GM19455 (cell line): ENCODE measurements around the gene LY6G6D.

Source experiments
- ATAC-seq: cut with Tn5 transposase; IDR thresholded peaks from one replicate; pipeline ENCODE4 v1.9.1; 2021; ENCODE audit not compliant: unreplicated experiment

Gene LY6G6D

DNA sequence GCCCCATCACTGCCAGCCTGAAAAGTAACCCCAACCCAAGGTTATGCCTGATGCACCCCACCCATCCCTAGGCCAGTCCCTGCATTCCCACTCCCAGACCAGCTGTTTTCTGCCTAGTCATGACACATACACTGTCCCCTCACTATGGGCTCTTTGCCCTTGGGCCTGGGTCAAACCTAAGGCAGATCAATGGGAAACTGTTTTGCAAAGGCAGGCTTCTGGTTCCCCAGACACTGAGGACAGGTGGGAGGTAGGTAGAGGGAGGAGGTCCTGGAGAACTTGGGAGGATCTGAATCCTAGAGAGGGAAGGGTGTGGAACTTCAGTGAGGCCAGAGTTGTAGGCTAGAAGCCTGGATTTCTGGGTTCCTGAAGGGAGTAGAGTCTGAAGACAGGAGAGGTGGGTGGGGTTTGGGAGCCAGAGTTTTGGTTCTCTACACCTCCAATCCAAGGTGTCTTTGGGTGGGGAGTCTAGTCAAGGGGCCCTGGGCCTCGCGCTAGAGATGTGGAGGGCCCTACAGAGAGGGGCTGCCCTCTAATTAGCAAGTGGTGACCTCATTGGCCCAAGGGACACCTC is 19.2 kb downstream of the LY6G6D start:
- ATAC-seq: no peak

DNA sequence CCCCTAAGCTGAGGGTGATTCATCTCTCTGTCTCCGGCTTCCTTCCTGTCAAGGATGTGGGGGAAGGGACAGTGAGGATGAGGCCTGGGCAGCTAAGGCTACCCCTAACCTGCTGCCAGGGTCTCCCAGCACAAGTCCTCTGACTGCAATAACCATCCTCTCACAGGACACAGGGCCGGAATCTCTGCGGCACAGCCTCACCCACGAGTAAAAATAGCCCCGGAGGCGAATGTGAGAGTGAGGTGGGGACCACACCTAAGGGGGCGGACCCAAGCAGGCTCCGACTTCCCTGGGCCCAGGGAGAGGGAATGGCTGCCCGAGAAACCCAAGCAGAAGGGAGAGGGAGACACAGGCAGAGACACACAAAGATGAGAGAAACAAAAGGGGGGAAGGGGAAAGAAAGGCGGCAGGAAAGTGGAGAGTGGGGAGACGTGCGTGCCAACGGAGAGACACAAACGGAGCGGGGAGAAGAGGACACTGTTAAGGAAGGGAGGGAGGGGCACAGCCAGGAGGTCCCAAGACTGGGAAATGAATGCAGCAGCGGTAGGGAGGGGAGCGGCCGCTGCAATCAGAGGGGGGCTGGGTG is 19.8 kb downstream of the LY6G6D start:
- ATAC-seq: no peak

DNA sequence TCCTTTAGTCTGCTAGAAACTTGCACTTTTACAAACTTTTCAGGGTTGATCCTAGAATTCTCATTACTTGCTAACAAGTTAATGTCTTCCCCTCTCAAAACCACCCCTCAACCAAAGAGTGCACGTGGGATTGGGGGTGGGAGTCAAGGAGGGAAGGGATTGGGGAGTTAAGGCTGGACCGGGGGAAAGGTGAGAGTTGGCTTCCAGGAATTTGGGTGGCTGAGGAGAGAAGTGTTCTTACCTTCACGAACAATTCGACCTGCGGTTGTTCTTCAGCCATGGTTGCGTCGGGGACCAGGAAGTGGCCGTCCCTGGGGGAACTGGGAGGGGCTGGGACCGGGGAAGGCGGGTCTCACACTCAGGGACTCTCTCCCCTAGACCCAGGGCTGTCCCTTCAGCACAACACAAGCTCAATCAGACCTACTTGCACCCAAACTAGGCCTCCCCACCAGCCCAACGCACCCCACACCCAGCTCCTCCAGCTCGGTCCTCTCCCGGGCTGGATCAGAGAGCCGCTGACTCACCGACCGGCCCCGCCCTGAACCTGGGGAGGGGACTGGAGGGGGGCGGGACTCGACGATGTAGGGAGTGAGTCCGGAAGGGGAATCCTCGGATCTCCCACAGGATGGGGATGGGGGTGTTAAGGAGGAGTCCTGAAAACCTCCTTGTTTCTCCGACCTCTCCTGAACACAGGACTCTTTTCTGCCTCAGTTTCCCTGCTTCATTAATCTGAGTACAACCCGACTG is 21.0 kb downstream of the LY6G6D start, which contains the start of gene CLIC1:
Gene CLIC1, minus strand, starts transcription at position 510 of the 747 bp plus-strand sequence. Its CDS starts 230 bp downstream, at position 280.
- no peak for ATAC-seq

DNA sequence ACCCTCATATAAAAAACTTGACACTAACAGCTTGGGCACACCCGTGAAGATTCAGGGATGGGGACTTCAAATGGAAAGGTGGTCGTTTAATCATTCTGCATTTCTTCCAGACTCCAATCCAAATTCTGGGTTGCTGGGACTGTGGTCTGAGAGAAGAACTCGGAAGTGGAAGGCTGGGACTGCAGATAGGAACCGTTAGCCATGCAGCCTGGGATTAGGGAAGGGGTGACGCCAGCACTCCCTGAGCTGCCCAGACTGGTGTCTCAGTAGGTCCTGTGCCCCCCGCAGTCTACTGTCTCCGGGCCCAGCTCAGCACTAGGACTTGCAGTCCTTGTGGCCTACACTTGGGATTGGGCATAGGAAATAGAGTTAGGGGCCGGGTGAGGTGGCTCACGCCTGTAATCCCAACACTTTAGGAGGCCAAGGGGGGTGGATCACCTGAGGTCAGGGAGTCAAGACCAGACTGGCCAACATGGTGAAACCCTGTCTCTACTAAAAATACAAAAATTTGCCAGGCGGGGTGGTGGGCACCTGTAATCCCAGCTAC is 21.7 kb downstream of the LY6G6D start:
- ATAC-seq: no peak

DNA sequence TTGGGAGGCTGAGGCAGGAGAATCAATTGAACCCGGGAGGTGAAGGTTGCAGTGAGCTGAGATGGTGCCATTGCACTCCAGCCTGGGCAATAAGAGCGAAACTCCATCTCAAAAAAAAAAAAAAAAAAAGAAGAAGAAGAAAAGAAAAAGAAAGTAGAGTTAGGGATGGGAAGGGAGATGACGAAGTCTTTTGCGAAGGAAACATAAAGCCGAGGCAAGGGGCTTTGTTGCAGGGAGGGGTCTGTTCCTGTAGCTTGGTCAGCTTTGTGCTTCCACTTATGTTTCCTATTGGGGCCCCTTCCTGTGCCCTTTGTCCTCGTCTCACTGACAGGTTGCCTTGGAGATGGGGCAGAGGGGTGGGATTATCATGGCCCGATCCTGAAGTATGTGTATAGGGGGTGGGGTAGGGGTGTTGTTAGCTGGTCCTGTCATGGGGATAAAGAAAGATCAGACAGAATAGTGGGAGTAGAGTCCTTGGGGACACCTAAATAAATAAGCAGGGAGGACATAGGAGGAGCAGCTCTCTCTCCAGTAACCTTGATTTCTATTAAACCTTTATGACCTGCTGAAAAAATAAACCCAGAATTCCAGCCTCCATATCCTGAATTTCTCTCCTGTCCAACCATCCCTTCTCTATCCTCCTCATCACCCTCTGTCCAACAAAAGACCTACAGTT is 22.3 kb downstream of the LY6G6D start:
- ATAC-seq: no peak

DNA sequence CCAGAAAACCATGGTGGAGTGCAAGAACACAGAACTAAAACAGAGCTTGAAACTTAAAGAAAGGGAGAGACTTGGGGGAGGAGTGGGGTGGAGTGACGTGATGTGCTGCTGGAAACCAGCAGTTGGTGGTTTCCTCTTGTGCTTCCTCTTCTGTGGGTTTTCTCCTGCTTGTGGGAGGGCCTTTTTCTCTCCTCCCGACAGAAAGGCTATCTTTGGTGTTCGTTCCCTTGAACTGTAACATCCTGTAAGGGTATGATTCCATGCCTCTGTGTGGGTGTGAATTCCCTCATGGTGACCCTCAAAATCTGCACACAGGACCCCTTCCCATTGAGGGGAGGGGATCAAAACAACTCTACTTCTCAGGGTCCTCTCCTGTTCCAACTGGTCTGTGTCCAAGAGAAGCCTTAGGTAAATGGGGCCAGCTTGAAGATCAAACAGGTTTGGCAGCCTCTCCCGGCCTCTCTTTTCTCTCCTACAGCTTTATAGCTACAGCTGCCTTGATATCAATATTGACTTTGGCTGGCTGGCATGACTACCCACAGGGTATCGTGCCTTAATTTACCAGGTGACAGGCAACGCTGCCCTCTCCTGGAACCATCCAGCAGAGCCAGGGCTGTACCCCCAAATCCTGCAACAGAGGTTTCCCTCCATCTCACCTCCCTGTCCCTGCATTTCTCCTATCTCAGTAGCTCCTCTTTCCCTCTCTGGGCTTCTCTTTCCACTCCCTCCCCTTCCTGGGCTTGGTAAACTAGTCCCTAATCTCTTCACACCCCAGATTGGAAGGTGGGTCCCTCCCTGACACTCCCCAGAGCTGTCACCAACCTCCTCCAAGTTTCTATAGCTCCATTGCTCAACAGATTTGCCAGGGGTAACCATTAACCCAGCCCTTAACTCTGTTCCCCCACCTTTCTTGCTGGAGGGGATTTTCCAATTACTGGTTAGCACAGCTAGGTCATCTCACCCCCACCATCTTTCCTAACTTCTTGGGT is 23.1 kb downstream of the LY6G6D start:
- no peak for ATAC-seq

DNA sequence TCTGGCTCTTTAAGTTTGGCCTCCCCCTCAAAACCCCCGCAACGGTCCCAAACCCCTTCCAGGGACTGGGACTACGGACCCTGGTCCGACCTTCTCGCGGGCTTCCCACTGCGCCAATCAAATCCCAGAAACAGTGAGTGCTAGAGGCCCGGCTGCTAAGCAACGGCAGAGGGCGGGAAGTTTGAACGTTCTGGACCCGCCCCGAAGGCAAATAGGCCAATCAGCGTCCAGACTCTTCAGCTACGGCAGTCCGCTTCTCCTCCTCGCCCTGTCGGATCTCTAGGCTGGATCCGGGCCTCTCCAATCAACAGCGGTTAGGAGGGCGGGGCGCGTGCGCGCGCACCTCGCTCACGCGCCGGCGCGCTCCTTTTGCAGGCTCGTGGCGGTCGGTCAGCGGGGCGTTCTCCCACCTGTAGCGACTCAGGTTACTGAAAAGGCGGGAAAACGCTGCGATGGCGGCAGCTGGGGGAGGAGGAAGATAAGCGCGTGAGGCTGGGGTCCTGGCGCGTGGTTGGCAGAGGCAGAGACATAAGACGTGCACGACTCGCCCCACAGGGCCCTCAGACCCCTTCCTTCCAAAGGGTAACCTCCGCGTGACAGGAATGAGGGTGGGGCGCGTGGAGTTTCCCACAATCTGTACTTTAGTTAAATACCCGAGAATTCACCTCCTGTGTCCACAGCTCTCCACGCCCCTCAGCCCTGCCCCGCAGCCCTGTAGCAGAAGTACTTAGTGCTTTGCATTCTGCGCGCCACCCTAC is 24.7 kb downstream of the LY6G6D start, which contains the start of gene MSH5:
Gene MSH5, plus strand, starts transcription at position 367 of the 758 bp plus-strand sequence. CDS start 462 bp downstream, outside the sequence.
- ATAC-seq: peak; percentile 80

DNA sequence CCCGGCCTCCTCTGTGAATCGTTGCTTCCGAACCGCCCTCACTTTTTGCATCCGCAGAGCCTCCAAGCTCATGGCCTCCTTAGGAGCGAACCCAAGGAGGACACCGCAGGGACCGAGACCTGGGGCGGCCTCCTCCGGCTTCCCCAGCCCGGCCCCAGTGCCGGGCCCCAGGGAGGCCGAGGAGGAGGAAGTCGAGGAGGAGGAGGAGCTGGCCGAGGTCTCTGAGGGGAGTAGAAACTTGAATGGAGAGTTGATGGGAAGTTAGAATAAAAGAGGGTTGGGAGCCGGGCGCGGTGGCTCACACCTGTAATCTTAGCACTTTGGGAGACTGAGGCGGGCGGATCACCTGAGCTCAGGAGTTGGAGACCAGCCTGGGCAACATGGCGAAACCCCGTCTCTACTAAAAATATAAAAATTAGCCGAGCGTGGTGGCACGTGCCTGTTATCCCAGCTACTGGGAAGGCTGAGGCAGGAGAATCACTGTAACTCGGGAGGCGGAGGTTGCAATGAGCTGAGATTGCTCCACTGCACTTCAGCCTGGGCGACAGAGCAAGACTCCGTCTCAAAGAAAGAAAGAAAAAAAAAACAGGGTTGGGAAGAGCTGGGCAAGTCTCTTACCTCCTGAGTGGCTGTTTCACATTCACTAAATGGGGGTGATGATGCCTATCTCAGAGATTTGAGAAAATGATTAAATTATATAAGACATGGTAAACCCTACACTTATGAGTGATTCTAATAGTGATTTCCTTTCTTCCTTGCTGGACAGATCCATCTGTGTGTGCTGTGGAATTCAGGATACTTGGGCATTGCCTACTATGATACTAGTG is 25.5 kb downstream of the LY6G6D start:
- ATAC-seq: no peak

DNA sequence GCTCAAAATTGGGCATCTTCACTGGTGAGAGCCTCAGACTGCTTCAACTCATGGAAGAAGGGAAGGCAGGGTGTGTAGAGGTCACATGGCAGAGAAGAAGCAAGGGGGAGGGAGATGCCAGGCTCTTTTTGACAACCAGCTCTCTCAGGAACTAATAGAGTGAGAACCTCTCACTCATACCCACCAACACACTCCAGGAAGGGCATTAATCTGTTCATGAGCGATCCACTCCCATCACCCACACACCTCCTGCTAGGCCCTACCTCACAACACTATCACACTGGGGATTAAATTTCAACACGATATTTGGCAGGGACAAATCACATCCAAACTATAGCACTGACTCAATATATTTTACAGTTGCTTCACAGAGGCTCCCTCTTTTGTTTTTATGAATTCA is 26.7 kb downstream of the LY6G6D start:
- ATAC-seq: no peak

DNA sequence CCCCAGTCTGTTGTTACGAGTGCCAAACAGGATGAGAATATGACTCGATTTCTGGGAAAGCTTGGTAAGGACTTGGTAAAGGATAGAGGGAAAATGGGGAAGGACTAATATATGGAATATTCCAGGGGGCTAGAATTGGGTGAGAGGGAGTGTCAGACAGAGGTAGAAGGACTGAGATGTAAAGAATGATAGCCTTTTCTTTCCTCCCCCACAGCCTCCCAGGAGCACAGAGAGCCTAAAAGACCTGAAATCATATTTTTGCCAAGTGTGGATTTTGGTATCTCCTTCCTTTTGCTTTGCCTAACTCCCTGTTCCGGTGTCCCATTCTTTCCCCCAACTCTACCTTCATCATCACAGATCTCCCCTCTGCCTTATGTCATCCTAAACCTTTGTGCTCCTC is 27.7 kb downstream of the LY6G6D start:
- ATAC-seq: no peak

DNA sequence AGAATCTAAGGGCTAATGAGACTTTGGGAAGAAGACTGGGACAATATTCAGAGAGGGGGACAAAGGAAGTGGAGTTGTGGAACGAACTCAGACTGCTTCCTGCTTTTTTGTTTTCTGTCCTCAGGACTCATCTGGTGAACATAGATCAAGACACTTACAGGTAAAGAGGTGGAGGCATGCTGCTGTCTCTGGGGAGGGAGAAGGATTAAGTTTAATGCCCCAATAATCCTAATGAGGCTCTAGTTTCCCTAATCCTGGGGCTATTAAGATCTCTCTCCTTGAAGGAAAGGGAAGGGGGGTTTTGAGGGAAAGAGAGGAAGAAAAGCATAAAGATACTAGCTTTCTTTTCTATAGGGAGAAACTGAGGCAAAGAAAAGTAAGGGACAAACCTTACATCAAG is 29.3 kb downstream of the LY6G6D start:
- ATAC-seq: no peak

DNA sequence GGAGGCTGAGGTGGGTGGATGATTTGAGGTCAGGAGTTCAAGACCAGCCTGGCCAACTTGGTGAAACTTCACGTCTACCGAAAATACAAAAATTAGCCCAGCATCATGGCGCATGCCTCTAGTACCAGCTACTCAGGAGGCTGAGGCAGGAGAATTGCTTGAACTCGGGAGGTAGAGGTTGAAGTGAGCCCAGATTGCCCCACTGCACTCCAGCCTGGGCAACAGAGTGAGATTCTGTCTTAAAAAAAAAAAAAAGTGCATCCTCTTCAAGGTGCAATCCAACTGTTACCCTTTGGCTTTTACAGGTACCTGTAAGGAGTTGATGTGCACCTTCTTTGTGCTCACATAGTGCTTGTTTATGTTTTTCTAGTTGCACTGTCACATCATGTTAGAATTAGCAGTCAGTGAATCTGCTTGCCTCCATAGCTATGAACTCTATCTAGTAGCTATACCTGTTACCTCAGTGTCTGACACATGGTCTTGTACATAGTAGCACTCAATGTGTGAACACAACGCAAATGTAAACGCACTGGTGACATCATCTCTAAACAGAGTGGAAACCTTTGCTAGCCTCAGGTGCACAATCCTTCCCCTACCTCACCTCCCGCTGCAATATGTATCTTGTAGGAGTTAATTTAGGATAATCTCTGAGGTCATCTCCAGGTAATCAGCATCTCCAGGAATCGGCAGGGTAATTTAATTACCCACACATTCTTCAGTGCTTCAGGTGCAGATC is 34.3 kb downstream of the LY6G6D start:
- no peak for ATAC-seq

DNA sequence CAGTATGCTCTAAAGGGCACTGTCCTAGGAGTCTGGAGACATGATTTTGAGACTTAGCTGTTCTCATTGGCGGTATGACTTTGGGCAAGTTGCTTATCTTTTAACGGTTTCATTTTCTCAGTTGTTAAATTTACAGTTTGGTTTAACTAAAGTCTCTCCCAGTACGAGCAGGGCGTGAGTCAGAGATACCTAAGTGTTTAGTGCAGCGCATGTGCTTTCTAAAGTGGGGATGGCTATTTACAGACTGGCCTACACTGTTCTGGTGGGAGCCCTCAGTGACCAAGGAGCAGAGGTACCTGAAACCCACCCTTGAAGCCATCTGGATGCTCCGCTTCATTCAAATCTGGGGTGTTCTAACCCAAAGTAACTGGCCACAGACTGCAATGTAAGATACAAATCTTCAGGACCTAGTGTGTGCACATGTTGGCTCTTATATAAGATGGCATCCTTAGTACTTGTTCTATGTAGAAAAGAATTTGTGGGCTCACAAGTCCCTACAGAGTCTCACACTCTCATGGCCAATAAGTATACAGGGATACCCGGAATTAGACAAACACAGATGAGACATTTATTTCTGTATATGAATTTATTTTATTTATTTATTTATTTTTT is 35.4 kb downstream of the LY6G6D start:
- ATAC-seq: no peak

DNA sequence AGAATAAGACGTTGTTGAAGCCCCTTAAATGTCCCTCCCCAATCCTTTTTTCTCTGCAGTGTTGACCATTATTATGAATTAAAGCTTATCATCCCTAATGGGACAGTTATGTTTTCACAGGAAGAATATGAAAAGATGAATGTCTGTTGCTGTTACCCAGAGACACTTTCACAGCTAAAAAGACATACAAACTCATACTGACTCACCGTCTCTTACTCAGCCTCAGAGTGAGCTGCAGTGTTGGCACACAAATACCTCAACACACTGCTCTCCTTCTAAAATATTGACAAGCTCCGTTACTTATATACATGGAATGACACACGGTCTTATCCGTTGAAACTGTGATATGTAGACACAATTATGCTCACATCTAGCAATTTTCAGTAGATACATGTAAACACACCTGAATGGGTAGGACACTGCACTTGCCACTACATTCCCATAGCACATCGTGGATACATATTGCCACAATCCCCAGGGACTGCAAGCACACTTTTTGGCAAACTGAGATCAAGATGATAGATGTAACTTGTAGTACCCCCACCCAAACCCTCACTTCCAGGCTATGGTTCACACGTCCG is 37.7 kb downstream of the LY6G6D start:
- ATAC-seq: no peak

DNA sequence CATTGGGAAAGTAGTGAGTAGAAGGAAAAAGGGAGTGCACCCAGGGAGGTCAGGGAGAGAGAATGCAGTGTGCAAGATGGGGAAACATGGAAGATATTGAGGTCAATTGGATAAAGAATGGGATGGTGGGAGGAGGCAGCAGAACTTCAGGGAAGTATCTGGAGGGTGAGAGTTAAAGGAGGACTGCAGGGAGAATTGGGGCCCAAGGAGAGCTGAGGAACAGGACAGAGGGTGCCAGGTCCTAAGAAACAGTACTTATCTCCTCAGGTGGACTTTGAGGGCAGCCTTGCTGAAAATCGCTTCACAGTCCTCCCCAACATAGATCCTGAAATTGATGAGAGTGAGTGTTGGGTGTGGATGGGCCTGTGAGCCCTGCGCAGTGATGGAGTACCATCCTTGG is 43.1 kb downstream of the LY6G6D start:
- no peak for ATAC-seq

DNA sequence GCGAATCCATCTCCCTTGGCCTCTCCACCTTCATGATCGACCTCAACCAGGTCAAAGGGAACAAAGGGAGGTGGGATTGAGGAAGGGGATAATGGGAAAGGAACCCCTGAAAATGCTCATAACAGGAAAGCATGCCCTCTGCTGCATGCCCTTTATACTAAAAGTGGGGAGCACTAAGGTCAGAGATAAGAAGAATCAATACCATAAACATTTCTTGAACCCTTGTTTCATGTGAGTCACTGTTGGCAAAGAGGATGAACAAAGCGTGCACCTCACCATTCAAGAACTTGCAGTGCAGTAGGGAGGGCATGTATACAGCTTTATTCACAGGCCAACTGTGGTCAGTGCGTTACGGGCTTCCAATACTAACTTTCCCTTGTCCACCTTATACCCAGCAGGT is 45.6 kb downstream of the LY6G6D start:
- ATAC-seq: no peak

DNA sequence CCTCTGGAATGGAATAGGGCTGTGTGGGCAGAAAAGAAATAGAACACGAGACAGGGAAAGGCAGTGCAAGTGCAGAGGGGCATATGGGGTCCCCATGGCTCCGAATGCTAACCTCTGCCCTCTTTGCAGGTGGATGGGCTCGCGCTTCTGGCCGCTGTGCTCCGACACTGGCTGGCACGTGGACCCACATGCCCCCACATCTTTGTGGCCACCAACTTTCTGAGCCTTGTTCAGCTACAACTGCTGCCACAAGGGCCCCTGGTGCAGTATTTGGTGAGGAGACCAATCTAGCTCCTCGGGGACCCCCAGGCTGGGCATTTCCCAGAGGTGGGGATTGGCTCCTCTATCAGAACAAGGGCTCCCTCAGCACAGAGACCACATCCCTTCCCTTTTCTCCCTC is 46.2 kb downstream of the LY6G6D start:
- ATAC-seq: no peak
